GM19468 (cell line): ENCODE data around the gene NMB.

ENCODE experiments used
- ATAC-seq: cut with Tn5 transposase; IDR thresholded peaks from one replicate; pipeline ENCODE4 v1.9.1; 2021; ENCODE audit warnings: mild to moderate bottlenecking, moderate library complexity, moderate number of reproducible peaks; ENCODE audit not compliant: unreplicated experiment; ENCODE audit errors: extremely low read depth

Gene NMB

GRCh38 chr15:84621358-84621979 is 36.5 kb downstream of the NMB start:
- no peak for ATAC-seq

GRCh38 chr15:84620626-84621025 is 37.4 kb downstream of the NMB start:
- ATAC-seq: no peak

- ATAC-seq: no peak
These were observed 41.8 kb downstream of the NMB start for GRCh38 chr15:84616235-84616634.

- ATAC-seq: no peak
These were observed 46.4 kb downstream of the NMB start for GRCh38 chr15:84611631-84612030.

GRCh38 chr15:84609818-84610525 is 48.0 kb downstream of the NMB start:
- ATAC-seq: no peak

GRCh38 chr15:84608707-84609284 is 49.2 kb downstream of the NMB start:
- no peak for ATAC-seq

- ATAC-seq: no peak
These were observed 51.3 kb downstream of the NMB start for GRCh38 chr15:84606653-84607120.

GRCh38 chr15:84605554-84605882 is 52.5 kb downstream of the NMB start:
- ATAC-seq: no peak
